WTC11 (cell line): ENCODE data around the gene FAU. TPM values are rescaled to one million over a fixed set of nuclear protein-coding genes. Genes with fewer than 3 reads are reported as not detected.
"Not testable (repeated sequence)": the region's sequence is repeated elsewhere in the genome, so short reads cannot be mapped to it uniquely, and the experiment has no call there.

Experiments
- ATAC-seq: fragments of 200-7000 bp; cut with Tn5 transposase; 2 replicates; pipeline ENCODE4 v1.10.0; 2021; ENCODE audit warnings: mild to moderate bottlenecking, moderate library complexity
- CTCF ChIA-PET: fragments of 300-600 bp; sonication (Branson Sonifier 250); formaldehyde crosslinking; loops from one replicate; lab custom pipeline; 2021; ENCODE audit warnings: antibody characterized with exemption; lab: Charles Lee
- POLR2A ChIA-PET: fragments of 350-600 bp; sonication (Branson Sonifier 250); formaldehyde crosslinking; loops from one replicate; lab custom pipeline; 2021; ENCODE audit warnings: antibody characterized with exemption; lab: Charles Lee
- DNase-seq: peaks from one replicate; pipeline ENCODE4 v3.0.0; 2021; ENCODE audit warnings: low spot score
- H3K27ac Mint-ChIP-seq: 2 replicates; pipeline ENCODE4 v1.8.0; 2021; ENCODE audit warnings: mixed read lengths
- H3K27me3 Mint-ChIP-seq: 2 replicates; pipeline ENCODE4 v1.8.0; 2021; ENCODE audit warnings: low read depth, mild to moderate bottlenecking, moderate library complexity, mixed read lengths
- H3K36me3 Mint-ChIP-seq: 2 replicates; pipeline ENCODE4 v1.8.0; 2021; ENCODE audit warnings: mixed read lengths
- H3K4me1 Mint-ChIP-seq: 2 replicates; pipeline ENCODE4 v1.8.0; 2022; ENCODE audit warnings: mixed read lengths
- H3K4me3 Mint-ChIP-seq: 2 replicates; pipeline ENCODE4 v1.8.0; 2021; ENCODE audit warnings: mild to moderate bottlenecking, moderate library complexity, mixed read lengths
- H3K9me3 Mint-ChIP-seq: 2 replicates; pipeline ENCODE4 v1.8.0; 2021; ENCODE audit warnings: mixed read lengths
- CBFB ChIP-seq: sonication (generic); formaldehyde crosslinking; IDR thresholded peaks from 2 replicates; pipeline ENCODE4 v1.8.1; 2022; ENCODE audit warnings: mild to moderate bottlenecking, low read depth, missing genetic modification reagents
- CREB1 ChIP-seq: sonication (generic); formaldehyde crosslinking; IDR thresholded peaks from 2 replicates; pipeline ENCODE4 v1.8.0; 2023; ENCODE audit warnings: mild to moderate bottlenecking, missing genetic modification reagents
- SMAD3 ChIP-seq: sonication (generic); formaldehyde crosslinking; IDR thresholded peaks from 2 replicates; pipeline ENCODE4 v1.8.0; 2022; ENCODE audit warnings: missing genetic modification reagents, mild to moderate bottlenecking, borderline replicate concordance
- ZNF138 ChIP-seq: sonication (generic); formaldehyde crosslinking; conservative IDR thresholded peaks from 2 replicates; pipeline ENCODE4 v1.8.1; 2022; ENCODE audit warnings: mild to moderate bottlenecking, moderate library complexity, missing genetic modification reagents
- ZNF219 ChIP-seq: sonication (generic); formaldehyde crosslinking; IDR thresholded peaks from 2 replicates; pipeline ENCODE4 v1.8.0; 2023; ENCODE audit warnings: missing genetic modification reagents, mild to moderate bottlenecking, borderline replicate concordance
- ZNF232 ChIP-seq: sonication (generic); formaldehyde crosslinking; IDR thresholded peaks from 2 replicates; pipeline ENCODE4 v1.8.0; 2022; ENCODE audit warnings: mild to moderate bottlenecking, missing genetic modification reagents
- total RNA-seq: library from RNA; stranded (reverse); gene quantifications from 3 replicates; pipeline ENCODE4 v1.2.3, GENCODE V29; 2021
- TF ChIP-seq, protein P1 (sequence below): sonication (generic); formaldehyde crosslinking; IDR thresholded peaks from 2 replicates; pipeline ENCODE4 v1.8.1; 2023; ENCODE audit warnings: mild to moderate bottlenecking, missing genetic modification reagents, moderate library complexity
- TF ChIP-seq, protein P2 (sequence below): sonication (generic); formaldehyde crosslinking; conservative IDR thresholded peaks from 2 replicates; pipeline ENCODE4 v1.8.1; 2023; ENCODE audit warnings: mild to moderate bottlenecking, low read depth, missing genetic modification reagents, moderate library complexity
- TF ChIP-seq, protein P3 (sequence below): fragments of 250-450 bp; sonication (Bioruptor Pico); IDR thresholded peaks from 2 replicates; pipeline ENCODE4 v2.1.2; 2022; ENCODE audit warnings: mild to moderate bottlenecking, moderate library complexity
- TF ChIP-seq, protein P4 (sequence below): sonication (generic); formaldehyde crosslinking; IDR thresholded peaks from 2 replicates; pipeline ENCODE4 v1.8.0; 2023; ENCODE audit warnings: missing genetic modification reagents, mild to moderate bottlenecking, borderline replicate concordance
- TF ChIP-seq, protein P5 (sequence below): fragments of 250-450 bp; sonication (Bioruptor Pico); IDR thresholded peaks from 2 replicates; pipeline ENCODE4 v1.8.0; 2021; ENCODE audit warnings: mild to moderate bottlenecking
- TF ChIP-seq, protein P6 (sequence below): fragments of 250-450 bp; sonication (Bioruptor Pico); IDR thresholded peaks from 2 replicates; pipeline ENCODE4 v1.9.0; 2021; ENCODE audit warnings: mild to moderate bottlenecking

FAU gene
- total RNA-seq, 1 experiment from 2014 or later, result 991 TPM

DNA sequence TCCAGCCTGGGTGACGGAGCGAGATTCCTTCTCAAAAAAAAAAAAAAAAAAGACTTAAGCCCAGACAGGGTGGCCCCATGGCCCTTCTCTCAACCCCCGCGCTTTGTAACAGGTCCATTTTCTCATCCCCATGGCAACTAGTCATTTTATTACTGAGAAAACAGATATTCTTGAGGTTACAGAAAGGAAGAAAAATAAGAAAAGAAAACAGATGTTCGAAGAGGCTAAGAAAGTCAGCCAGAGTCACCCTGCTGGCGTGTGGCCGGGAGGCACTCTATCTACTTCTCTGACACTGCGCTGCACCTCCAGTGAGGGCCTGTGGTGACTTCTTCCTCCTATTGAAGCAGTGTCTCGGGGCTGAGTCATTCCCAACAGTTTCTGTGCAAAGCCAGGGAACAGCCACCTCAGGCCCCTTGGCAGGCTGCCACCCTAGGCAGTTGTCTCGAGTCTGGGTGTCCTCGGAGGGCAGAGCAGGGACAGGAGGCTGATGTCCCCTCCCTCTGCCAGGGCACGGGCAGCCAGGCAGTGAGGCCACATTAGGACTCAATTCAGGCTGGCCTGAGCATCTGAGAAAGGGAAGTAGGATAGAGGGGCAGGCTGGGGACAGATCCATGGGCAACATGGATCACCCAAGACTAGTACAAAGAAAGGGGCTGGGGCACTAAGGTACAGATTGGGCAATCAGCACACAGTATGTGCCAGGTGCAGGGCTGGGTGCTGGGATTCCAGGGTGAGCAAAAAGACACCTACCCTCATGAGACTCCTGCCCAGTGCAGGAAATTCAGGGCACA, 28.8 kb upstream of the FAU start (continued):
- TF ChIP-seq, protein P1, sequence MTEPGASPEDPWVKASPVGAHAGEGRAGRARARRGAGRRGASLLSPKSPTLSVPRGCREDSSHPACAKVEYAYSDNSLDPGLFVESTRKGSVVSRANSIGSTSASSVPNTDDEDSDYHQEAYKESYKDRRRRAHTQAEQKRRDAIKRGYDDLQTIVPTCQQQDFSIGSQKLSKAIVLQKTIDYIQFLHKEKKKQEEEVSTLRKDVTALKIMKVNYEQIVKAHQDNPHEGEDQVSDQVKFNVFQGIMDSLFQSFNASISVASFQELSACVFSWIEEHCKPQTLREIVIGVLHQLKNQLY (CRISPR knock-in tag), result no peak
- TF ChIP-seq ZNF138 (CRISPR knock-in tag), result no peak

DNA sequence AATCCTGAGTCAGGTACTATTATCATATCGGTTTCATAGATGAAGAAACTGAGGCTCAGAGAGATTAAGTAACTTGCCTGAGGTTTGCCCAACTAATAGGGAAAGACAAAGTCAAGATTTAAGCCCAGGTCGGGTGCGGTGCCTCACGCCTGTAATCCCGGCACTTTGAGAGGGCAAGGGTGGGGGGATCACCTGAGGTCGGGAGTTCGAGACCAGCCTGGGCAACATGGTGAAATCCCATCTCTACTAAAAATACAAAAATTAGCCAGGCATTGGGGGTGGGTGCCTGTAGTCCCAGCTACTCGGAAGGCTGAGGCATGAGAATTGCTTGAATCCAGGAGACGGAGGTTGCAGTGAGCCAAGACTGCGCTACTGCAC, 28.2 kb upstream of the FAU start:
- H3K36me3 Mint-ChIP-seq, DNase-seq, H3K4me3 Mint-ChIP-seq, H3K27ac Mint-ChIP-seq, ATAC-seq, H3K4me1 Mint-ChIP-seq, CTCF ChIA-PET: not testable (repeated sequence)
- Mint-ChIP-seq H3K27me3 (peaks cover 37% of the 10 kb centered on the region), H3K9me3 (peaks cover 16% of the 10 kb centered on the region)
- POLR2A ChIA-PET, result interaction anchor here (0.7 kb wide), 2 partner anchors 73 to 324 kb away, joined by 3 read pairs; no protein-coding TSS in a partner anchor

DNA sequence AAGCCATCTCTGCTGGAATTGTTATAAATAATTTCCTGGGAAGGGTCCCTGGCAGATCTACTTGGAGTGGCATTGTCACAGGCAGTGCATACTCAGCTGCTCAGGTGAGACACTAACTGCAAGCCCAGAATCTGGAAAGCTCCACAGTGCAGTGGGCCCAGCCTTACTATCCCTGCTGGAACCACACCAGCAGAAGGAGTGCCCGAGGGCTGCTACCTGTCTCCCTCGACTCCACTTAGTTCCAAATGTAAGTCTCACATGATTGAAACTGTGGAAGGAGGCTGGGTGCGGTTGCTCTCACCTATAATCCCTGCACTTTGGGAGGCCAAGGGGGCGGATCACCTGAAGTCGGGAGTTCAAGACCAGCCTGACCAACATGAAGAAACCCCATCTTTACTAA, 26.7 kb upstream of the FAU start:
- no peak for ATAC-seq
- Mint-ChIP-seq H3K9me3 (peaks cover 16% of the 10 kb centered on the region), H3K27ac (no peak overlapping the region), H3K4me1 (no peaks in the 10 kb centered on the region), H3K4me3 (no peak overlapping the region), H3K27me3 (peaks cover 41% of the 10 kb centered on the region), H3K36me3 (no peaks in the 10 kb centered on the region)
- CTCF ChIA-PET, result interaction anchor here (0.6 to 3.2 kb wide), 4 partner anchors 13 to 422 kb away, joined by 3 to 12 read pairs (median 4); no protein-coding TSS in a partner anchor
- POLR2A ChIA-PET, result no interaction called here
- no peak for DNase-seq
- TF ChIP-seq, protein P2, sequence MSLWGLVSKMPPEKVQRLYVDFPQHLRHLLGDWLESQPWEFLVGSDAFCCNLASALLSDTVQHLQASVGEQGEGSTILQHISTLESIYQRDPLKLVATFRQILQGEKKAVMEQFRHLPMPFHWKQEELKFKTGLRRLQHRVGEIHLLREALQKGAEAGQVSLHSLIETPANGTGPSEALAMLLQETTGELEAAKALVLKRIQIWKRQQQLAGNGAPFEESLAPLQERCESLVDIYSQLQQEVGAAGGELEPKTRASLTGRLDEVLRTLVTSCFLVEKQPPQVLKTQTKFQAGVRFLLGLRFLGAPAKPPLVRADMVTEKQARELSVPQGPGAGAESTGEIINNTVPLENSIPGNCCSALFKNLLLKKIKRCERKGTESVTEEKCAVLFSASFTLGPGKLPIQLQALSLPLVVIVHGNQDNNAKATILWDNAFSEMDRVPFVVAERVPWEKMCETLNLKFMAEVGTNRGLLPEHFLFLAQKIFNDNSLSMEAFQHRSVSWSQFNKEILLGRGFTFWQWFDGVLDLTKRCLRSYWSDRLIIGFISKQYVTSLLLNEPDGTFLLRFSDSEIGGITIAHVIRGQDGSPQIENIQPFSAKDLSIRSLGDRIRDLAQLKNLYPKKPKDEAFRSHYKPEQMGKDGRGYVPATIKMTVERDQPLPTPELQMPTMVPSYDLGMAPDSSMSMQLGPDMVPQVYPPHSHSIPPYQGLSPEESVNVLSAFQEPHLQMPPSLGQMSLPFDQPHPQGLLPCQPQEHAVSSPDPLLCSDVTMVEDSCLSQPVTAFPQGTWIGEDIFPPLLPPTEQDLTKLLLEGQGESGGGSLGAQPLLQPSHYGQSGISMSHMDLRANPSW (CRISPR knock-in tag), result no peak
- TF ChIP-seq CBFB, result no peak
- TF ChIP-seq, protein P1 (CRISPR knock-in tag), result no peak
- TF ChIP-seq, protein P3, sequence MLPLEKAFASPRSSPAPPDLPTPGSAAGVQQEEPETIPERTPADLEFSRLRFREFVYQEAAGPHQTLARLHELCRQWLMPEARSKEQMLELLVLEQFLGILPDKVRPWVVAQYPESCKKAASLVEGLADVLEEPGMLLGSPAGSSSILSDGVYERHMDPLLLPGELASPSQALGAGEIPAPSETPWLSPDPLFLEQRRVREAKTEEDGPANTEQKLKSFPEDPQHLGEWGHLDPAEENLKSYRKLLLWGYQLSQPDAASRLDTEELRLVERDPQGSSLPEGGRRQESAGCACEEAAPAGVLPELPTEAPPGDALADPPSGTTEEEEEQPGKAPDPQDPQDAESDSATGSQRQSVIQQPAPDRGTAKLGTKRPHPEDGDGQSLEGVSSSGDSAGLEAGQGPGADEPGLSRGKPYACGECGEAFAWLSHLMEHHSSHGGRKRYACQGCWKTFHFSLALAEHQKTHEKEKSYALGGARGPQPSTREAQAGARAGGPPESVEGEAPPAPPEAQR, result no peak
- TF ChIP-seq ZNF219 (CRISPR knock-in tag), result no peak
- no peak for TF ChIP-seq ZNF232 (CRISPR knock-in tag)
- no peak for TF ChIP-seq SMAD3 (CRISPR knock-in tag)
- TF ChIP-seq, protein P4, sequence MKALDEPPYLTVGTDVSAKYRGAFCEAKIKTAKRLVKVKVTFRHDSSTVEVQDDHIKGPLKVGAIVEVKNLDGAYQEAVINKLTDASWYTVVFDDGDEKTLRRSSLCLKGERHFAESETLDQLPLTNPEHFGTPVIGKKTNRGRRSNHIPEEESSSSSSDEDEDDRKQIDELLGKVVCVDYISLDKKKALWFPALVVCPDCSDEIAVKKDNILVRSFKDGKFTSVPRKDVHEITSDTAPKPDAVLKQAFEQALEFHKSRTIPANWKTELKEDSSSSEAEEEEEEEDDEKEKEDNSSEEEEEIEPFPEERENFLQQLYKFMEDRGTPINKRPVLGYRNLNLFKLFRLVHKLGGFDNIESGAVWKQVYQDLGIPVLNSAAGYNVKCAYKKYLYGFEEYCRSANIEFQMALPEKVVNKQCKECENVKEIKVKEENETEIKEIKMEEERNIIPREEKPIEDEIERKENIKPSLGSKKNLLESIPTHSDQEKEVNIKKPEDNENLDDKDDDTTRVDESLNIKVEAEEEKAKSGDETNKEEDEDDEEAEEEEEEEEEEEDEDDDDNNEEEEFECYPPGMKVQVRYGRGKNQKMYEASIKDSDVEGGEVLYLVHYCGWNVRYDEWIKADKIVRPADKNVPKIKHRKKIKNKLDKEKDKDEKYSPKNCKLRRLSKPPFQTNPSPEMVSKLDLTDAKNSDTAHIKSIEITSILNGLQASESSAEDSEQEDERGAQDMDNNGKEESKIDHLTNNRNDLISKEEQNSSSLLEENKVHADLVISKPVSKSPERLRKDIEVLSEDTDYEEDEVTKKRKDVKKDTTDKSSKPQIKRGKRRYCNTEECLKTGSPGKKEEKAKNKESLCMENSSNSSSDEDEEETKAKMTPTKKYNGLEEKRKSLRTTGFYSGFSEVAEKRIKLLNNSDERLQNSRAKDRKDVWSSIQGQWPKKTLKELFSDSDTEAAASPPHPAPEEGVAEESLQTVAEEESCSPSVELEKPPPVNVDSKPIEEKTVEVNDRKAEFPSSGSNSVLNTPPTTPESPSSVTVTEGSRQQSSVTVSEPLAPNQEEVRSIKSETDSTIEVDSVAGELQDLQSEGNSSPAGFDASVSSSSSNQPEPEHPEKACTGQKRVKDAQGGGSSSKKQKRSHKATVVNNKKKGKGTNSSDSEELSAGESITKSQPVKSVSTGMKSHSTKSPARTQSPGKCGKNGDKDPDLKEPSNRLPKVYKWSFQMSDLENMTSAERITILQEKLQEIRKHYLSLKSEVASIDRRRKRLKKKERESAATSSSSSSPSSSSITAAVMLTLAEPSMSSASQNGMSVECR (CRISPR knock-in tag), result no peak
- TF ChIP-seq, protein P5, sequence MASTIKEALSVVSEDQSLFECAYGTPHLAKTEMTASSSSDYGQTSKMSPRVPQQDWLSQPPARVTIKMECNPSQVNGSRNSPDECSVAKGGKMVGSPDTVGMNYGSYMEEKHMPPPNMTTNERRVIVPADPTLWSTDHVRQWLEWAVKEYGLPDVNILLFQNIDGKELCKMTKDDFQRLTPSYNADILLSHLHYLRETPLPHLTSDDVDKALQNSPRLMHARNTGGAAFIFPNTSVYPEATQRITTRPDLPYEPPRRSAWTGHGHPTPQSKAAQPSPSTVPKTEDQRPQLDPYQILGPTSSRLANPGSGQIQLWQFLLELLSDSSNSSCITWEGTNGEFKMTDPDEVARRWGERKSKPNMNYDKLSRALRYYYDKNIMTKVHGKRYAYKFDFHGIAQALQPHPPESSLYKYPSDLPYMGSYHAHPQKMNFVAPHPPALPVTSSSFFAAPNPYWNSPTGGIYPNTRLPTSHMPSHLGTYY (CRISPR knock-in tag), result no peak
- TF ChIP-seq, protein P6, sequence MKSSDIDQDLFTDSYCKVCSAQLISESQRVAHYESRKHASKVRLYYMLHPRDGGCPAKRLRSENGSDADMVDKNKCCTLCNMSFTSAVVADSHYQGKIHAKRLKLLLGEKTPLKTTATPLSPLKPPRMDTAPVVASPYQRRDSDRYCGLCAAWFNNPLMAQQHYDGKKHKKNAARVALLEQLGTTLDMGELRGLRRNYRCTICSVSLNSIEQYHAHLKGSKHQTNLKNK (CRISPR knock-in tag), result no peak
- TF ChIP-seq CREB1 (CRISPR knock-in tag), result no peak
